ENCODE data around the gene OSBPL5.

DNA sequence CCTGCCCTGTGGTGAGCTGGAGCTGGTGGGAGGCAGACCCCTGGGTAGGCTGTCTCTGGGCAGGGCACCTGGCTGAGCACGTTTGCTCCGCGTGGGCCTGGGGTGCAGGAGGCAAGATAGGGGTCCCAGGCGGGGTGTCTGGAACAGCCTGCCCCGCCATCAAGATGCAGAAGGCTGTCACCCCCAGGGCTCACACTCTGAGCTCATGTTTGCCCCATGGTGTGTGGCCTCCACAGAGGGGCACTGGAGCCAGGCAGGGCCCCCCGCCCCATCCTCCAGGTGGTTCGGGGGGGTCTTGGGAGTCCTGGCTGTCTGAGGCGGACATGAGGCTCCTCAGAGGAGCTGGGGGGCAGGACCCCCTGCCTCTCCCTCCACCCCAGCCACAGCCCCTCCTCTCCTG lies 79.0 kb downstream of the OSBPL5 start:
- TF ChIP-seq POLR2A (IDR thresholded peaks at IDR 0.05) (no peak), CTCF (IDR thresholded peaks at IDR 0.05) (no peak)
